ENCODE results near the gene SLC45A1. TPM values are rescaled to one million over a fixed set of nuclear protein-coding genes. Genes with fewer than 3 reads are reported as not detected.

Gene SLC45A1
- total RNA-seq, 3 donors from 2014 or later, result 0.73 to 3.6 (median 1.9) TPM

GRCh38 chr1:8351693-8352470 is 34.0 kb downstream of the SLC45A1 start:
- no peaks in the 10 kb centered on the region for H3K4me1 ChIP-seq
- intact Hi-C loops (cut with DNase I; ENCODE audit: low total_unique reads), result no loop called here

GRCh38 chr1:8352471-8352845 is 34.5 kb downstream of the SLC45A1 start:
- no peak for TF ChIP-seq POLR2AphosphoS5 (IDR thresholded peaks at IDR 0.05)
- no peak for TF ChIP-seq CTCF (IDR thresholded peaks at IDR 0.05)
- TF ChIP-seq POLR2A (IDR thresholded peaks at IDR 0.05), result no peak
- H3K9me3 ChIP-seq, result no peaks in the 10 kb centered on the region
- no peaks in the 10 kb centered on the region for H3K4me1 ChIP-seq
- H3K4me3 ChIP-seq, result no peak overlapping the region
- intact Hi-C loops (cut with DNase I; ENCODE audit: low total_unique reads), result no loop called here
- no peak for DNase-seq (ENCODE audit: low spot score in 2 of 2)
- H3K27ac ChIP-seq, result peak overlapping the region in 1 of 2 donors; percentile 83
- H3K27me3 ChIP-seq, result no peaks in the 10 kb centered on the region
- H3K36me3 ChIP-seq, result peaks cover 13% of the 10 kb centered on the region

More at GRCh38 chr1:8351693-8352470, 34.0 kb downstream of the SLC45A1 start:
- peak in 1 of 3 donors; percentile 46 for TF ChIP-seq CTCF (IDR thresholded peaks at IDR 0.05)
- TF ChIP-seq POLR2A (IDR thresholded peaks at IDR 0.05), result no peak
- TF ChIP-seq POLR2AphosphoS5 (IDR thresholded peaks at IDR 0.05), result no peak
- H3K9me3 ChIP-seq, result no peaks in the 10 kb centered on the region
- H3K27me3 ChIP-seq, result no peaks in the 10 kb centered on the region
- DNase-seq (ENCODE audit: low spot score in 2 of 2), result no peak
- peak overlapping the region in 1 of 2 donors; percentile 83 for H3K27ac ChIP-seq
- no peak overlapping the region for H3K4me3 ChIP-seq
- H3K36me3 ChIP-seq, result peaks cover 13% of the 10 kb centered on the region

- Histone ChIP-seq H3K27ac (peak overlapping the region; percentile 60 to 83), H3K4me1 (no peaks in the 10 kb centered on the region), H3K27me3 (no peaks in the 10 kb centered on the region), H3K4me3 (no peak overlapping the region), H3K9me3 (no peaks in the 10 kb centered on the region), H3K36me3 (peaks cover 17% of the 10 kb centered on the region)
- peak in 1 of 2 donors; percentile 48 for DNase-seq (ENCODE audit: low spot score in 2 of 2)
- intact Hi-C loops (cut with DNase I; ENCODE audit: low total_unique reads), result no loop called here
- TF ChIP-seq CTCF (IDR thresholded peaks at IDR 0.05), result no peak
- no peak for TF ChIP-seq POLR2A (IDR thresholded peaks at IDR 0.05)
- TF ChIP-seq POLR2AphosphoS5 (IDR thresholded peaks at IDR 0.05), result no peak
These were observed 35.2 kb downstream of the SLC45A1 start for GRCh38 chr1:8352886-8353785.

- Histone ChIP-seq H3K27me3 (no peaks in the 10 kb centered on the region), H3K4me3 (no peak overlapping the region), H3K36me3 (peaks cover 18% of the 10 kb centered on the region), H3K9me3 (no peaks in the 10 kb centered on the region), H3K27ac (peak overlapping the region in 1 of 2 donors; percentile 83), H3K4me1 (no peaks in the 10 kb centered on the region)
- intact Hi-C loops (cut with DNase I; ENCODE audit: low total_unique reads), result no loop called here
- DNase-seq (ENCODE audit: low spot score in 2 of 2), result no peak
- TF ChIP-seq POLR2A (IDR thresholded peaks at IDR 0.05) (no peak), POLR2AphosphoS5 (IDR thresholded peaks at IDR 0.05) (no peak), CTCF (IDR thresholded peaks at IDR 0.05) (no peak)
These were observed 36.1 kb downstream of the SLC45A1 start for GRCh38 chr1:8354038-8354437.
